CD4-positive, alpha-beta memory T cell (primary cell): Measurements from ENCODE around the gene CATSPERB. TPM values are rescaled to one million over a fixed set of nuclear protein-coding genes. Genes with fewer than 3 reads are reported as not detected.
"Not testable (repeated sequence)": the region's sequence is repeated elsewhere in the genome, so short reads cannot be mapped to it uniquely, and the experiment has no call there.

Experiments
- CTCF ChIA-PET: fragments of 350-600 bp; sonication (Branson Sonifier 250); formaldehyde crosslinking; loops from one replicate; lab custom pipeline; 2021; ENCODE audit warnings: inconsistent platforms; ENCODE audit not compliant: partially characterized antibody; lab: Charles Lee
- POLR2A ChIA-PET: fragments of 350-600 bp; sonication (Branson Sonifier 250); formaldehyde crosslinking; loops from one replicate; lab custom pipeline; 2021; ENCODE audit not compliant: partially characterized antibody; lab: Charles Lee
- DNase-seq, 5 donors: peaks; one replicate each; pipeline versions ENCODE4 v3.0.0 to v3.0.0-alpha.2; 2020 to 2022; ENCODE audit warnings: mixed read lengths in 1 of 5
- H3K27ac ChIP-seq: one replicate; pipeline ENCODE4 v1.7.0; 2013; ENCODE audit warnings: low read depth, low read length
- H3K27me3 ChIP-seq: 2 replicates; pipeline ENCODE4 v1.7.0; 2013; ENCODE audit warnings: mild to moderate bottlenecking, low read length, moderate library complexity; ENCODE audit not compliant: insufficient read depth
- H3K36me3 ChIP-seq: 2 replicates; pipeline ENCODE4 v1.7.0; 2013; ENCODE audit warnings: mild to moderate bottlenecking, low read length, moderate library complexity; ENCODE audit not compliant: insufficient read depth
- H3K4me1 ChIP-seq: 2 replicates; pipeline ENCODE4 v1.7.0; 2013; ENCODE audit warnings: mild to moderate bottlenecking, low read length, moderate library complexity; ENCODE audit not compliant: insufficient read depth
- H3K4me3 ChIP-seq, 2 donors: one replicate each; pipeline ENCODE4 v1.7.0; 2013; ENCODE audit warnings: low read length in 2 of 2, mild to moderate bottlenecking in 1 of 2
- H3K9me3 ChIP-seq, 2 donors: one replicate each; pipeline ENCODE4 v1.7.0; 2013; ENCODE audit warnings: low read length in 2 of 2, control low read depth in 1 of 2; ENCODE audit not compliant: control insufficient read depth in 1 of 2
- H3K27ac Mint-ChIP-seq, 7 donors: one replicate each; pipeline ENCODE4 v1.8.0; 2020 to 2021; ENCODE audit warnings: mixed read lengths in 7 of 7, mild to moderate bottlenecking in 6 of 7, inconsistent platforms in 3 of 7, moderate library complexity in 3 of 7
- H3K27me3 Mint-ChIP-seq, 2 donors: one replicate each; pipeline ENCODE4 v1.8.0; 2020 to 2021; ENCODE audit warnings: mixed read lengths in 2 of 2
- H3K36me3 Mint-ChIP-seq, 2 donors: one replicate each; pipeline ENCODE4 v1.8.0; 2020 to 2021; ENCODE audit warnings: mixed read lengths in 2 of 2, inconsistent platforms in 1 of 2, mild to moderate bottlenecking in 1 of 2
- H3K4me1 Mint-ChIP-seq, 4 donors: one replicate each; pipeline ENCODE4 v1.8.0; 2020 to 2021; ENCODE audit warnings: mixed read lengths in 4 of 4, mild to moderate bottlenecking in 1 of 4
- H3K4me3 Mint-ChIP-seq, 8 donors: one replicate each; pipeline ENCODE4 v1.8.0; 2020 to 2021; ENCODE audit warnings: mixed read lengths in 8 of 8, mild to moderate bottlenecking in 7 of 8, moderate library complexity in 6 of 8, inconsistent platforms in 3 of 8
- H3K9me3 Mint-ChIP-seq, 8 donors: one replicate each; pipeline ENCODE4 v1.8.0; 2020 to 2021; ENCODE audit warnings: mixed read lengths in 8 of 8, mild to moderate bottlenecking in 5 of 8, inconsistent platforms in 3 of 8, moderate library complexity in 1 of 8
- intact Hi-C: fragments of 100-400 bp; cut with micrococcal nuclease; formaldehyde crosslinking; loops from one replicate; pipeline ENCODE4 v1.15.1; 2023
- polyA plus RNA-seq, 2 donors: library from polyadenylated mRNA; unstranded; fragments of 300-500 nt; fragmentation: Illumina TruSeq; gene quantifications; one replicate each; pipeline ENCODE4 v1.2.3, GENCODE V29; 2021
- total RNA-seq, 2 experiments: library from RNA; stranded (reverse); gene quantifications; one replicate each; pipeline ENCODE4 v1.2.3, GENCODE V29; 2021

The CATSPERB gene
- total and polyA plus RNA-seq, 4 experiments from 2014 or later, result 1.2 to 6.7 (median 3.7) TPM

- POLR2A ChIA-PET, result no interaction called here
- no peak overlapping the region for H3K27ac Mint-ChIP-seq
- no peak overlapping the region for H3K4me3 ChIP-seq
- CTCF ChIA-PET, result no interaction called here
- H3K27ac ChIP-seq, result no peak overlapping the region
- H3K4me1 ChIP-seq, result no peaks in the 10 kb centered on the region
- H3K36me3 ChIP-seq, result no peaks in the 10 kb centered on the region
- peaks cover 9 to 34% of the 10 kb centered on the region in 2 donors for H3K36me3 Mint-ChIP-seq
- intact Hi-C loops, result no loop called here
- H3K4me3 Mint-ChIP-seq, result no peak overlapping the region
- DNase-seq, result no peak
- H3K27me3 Mint-ChIP-seq, result no peaks in the 10 kb centered on the region
- peaks cover 7 to 24% (median 13%) of the 10 kb centered on the region in 8 donors for H3K9me3 Mint-ChIP-seq
- H3K4me1 Mint-ChIP-seq, result peaks cover 0 to 2% (median 0%) of the 10 kb centered on the region in 4 donors
- H3K9me3 ChIP-seq, result no peaks in the 10 kb centered on the region
- no peaks in the 10 kb centered on the region for H3K27me3 ChIP-seq
Measured at GRCh38 chr14:91693346-91693745, 38.5 kb downstream of the CATSPERB start.

DNA sequence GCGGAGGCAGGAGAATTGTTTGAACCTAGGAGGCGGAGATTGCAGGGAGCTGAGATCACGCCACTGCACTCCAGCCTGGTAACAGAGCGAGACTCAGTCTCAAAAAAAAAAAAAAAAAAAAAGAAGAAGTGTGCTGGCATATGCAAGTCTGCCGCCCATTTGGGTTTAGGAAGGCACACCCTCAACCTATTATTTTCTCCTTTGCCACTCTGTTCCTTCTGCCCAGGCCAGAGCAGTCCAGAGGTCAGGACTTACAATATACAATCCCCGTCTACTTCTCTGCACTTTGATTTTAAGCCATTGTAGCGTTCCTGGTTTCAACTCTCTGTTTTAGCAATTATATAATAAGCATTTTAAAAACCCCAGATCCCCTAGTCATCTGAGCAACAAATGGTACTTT is 39.8 kb downstream of the CATSPERB start:
- Histone ChIP-seq H3K4me1 (no peaks in the 10 kb centered on the region), H3K36me3 (no peaks in the 10 kb centered on the region), H3K27me3 (no peaks in the 10 kb centered on the region), H3K27ac (no peak overlapping the region), H3K4me3 (no peak overlapping the region), H3K9me3 (no peaks in the 10 kb centered on the region)
- ChIA-PET POLR2A (no interaction called here), CTCF (no interaction called here)
- Mint-ChIP-seq H3K4me1 (peaks cover 0 to 2% (median 0%) of the 10 kb centered on the region in 4 donors), H3K9me3 (peaks cover 3 to 16% (median 8%) of the 10 kb centered on the region in 8 donors), H3K36me3 (peaks cover 4 to 24% of the 10 kb centered on the region in 2 donors), H3K27ac (no peak overlapping the region), H3K4me3 (no peak overlapping the region), H3K27me3 (no peaks in the 10 kb centered on the region)
- DNase-seq, result no peak
- intact Hi-C loops, result no loop called here

- Mint-ChIP-seq H3K36me3 (peaks cover 4 to 22% of the 10 kb centered on the region in 2 donors), H3K27me3 (no peaks in the 10 kb centered on the region), H3K27ac (no peak overlapping the region), H3K9me3 (peaks cover 3 to 14% (median 8%) of the 10 kb centered on the region in 8 donors), H3K4me3 (no peak overlapping the region), H3K4me1 (peaks cover 0 to 1% (median 0%) of the 10 kb centered on the region in 4 donors)
- H3K4me3 ChIP-seq, result no peak overlapping the region
- DNase-seq, result no peak
- no peaks in the 10 kb centered on the region for H3K27me3 ChIP-seq
- CTCF ChIA-PET, result no interaction called here
- H3K36me3 ChIP-seq, result no peaks in the 10 kb centered on the region
- no peaks in the 10 kb centered on the region for H3K9me3 ChIP-seq
- H3K27ac ChIP-seq, result no peak overlapping the region
- intact Hi-C loops, result no loop called here
- POLR2A ChIA-PET, result no interaction called here
- no peaks in the 10 kb centered on the region for H3K4me1 ChIP-seq
Measured at GRCh38 chr14:91689608-91690007, 42.3 kb downstream of the CATSPERB start.

GRCh38 chr14:91687436-91687835 is 44.5 kb downstream of the CATSPERB start:
- H3K4me3 ChIP-seq, H3K4me1 ChIP-seq, DNase-seq, CTCF ChIA-PET, intact Hi-C loops, H3K27ac ChIP-seq, H3K9me3 ChIP-seq, POLR2A ChIA-PET, H3K27ac Mint-ChIP-seq, H3K4me1 Mint-ChIP-seq, H3K36me3 ChIP-seq, H3K4me3 Mint-ChIP-seq, H3K27me3 ChIP-seq, H3K27me3 Mint-ChIP-seq: not testable (repeated sequence)
- Mint-ChIP-seq H3K36me3 (peaks cover 4 to 22% of the 10 kb centered on the region in 2 donors), H3K9me3 (peaks cover 3 to 12% (median 7%) of the 10 kb centered on the region in 8 donors)

GRCh38 chr14:91685600-91685999 is 46.3 kb downstream of the CATSPERB start:
- Mint-ChIP-seq H3K27ac (no peak overlapping the region), H3K4me1 (peaks cover 0 to 1% (median 0%) of the 10 kb centered on the region in 4 donors), H3K9me3 (peaks cover 2 to 5% (median 4%) of the 10 kb centered on the region in 8 donors), H3K27me3 (no peaks in the 10 kb centered on the region), H3K4me3 (no peak overlapping the region), H3K36me3 (peaks cover 1 to 13% of the 10 kb centered on the region in 2 donors)
- Histone ChIP-seq H3K27ac (no peak overlapping the region), H3K27me3 (no peaks in the 10 kb centered on the region), H3K4me3 (no peak overlapping the region), H3K9me3 (no peaks in the 10 kb centered on the region), H3K36me3 (no peaks in the 10 kb centered on the region), H3K4me1 (no peaks in the 10 kb centered on the region)
- intact Hi-C loops, result no loop called here
- ChIA-PET CTCF (no interaction called here), POLR2A (no interaction called here)
- DNase-seq, result no peak

GRCh38 chr14:91681893-91682563 is 49.9 kb downstream of the CATSPERB start:
- Histone ChIP-seq H3K27ac (no peak overlapping the region), H3K27me3 (no peaks in the 10 kb centered on the region), H3K9me3 (no peaks in the 10 kb centered on the region), H3K4me3 (no peak overlapping the region), H3K36me3 (no peaks in the 10 kb centered on the region), H3K4me1 (no peaks in the 10 kb centered on the region)
- Mint-ChIP-seq H3K27ac (no peak overlapping the region), H3K36me3 (peaks cover 5 to 12% of the 10 kb centered on the region in 2 donors), H3K27me3 (no peaks in the 10 kb centered on the region), H3K9me3 (peaks cover 0 to 7% (median 4%) of the 10 kb centered on the region in 8 donors), H3K4me3 (no peak overlapping the region), H3K4me1 (no peaks in the 10 kb centered on the region)
- intact Hi-C loops, result no loop called here
- no peak for DNase-seq
- ChIA-PET POLR2A (no interaction called here), CTCF (no interaction called here)

- intact Hi-C loops, result no loop called here
- no peaks in the 10 kb centered on the region for H3K27me3 Mint-ChIP-seq
Measured at GRCh38 chr14:91681118-91681517, 50.8 kb downstream of the CATSPERB start.

More at GRCh38 chr14:91681118-91681517, 50.8 kb downstream of the CATSPERB start:
- H3K9me3 Mint-ChIP-seq, result peaks cover 0 to 10% (median 6%) of the 10 kb centered on the region in 8 donors
- Histone ChIP-seq H3K4me1 (no peaks in the 10 kb centered on the region), H3K36me3 (no peaks in the 10 kb centered on the region), H3K27ac (no peak overlapping the region), H3K4me3 (no peak overlapping the region), H3K9me3 (no peaks in the 10 kb centered on the region), H3K27me3 (no peaks in the 10 kb centered on the region)
- H3K4me1 Mint-ChIP-seq, result no peaks in the 10 kb centered on the region
- H3K27ac Mint-ChIP-seq, result no peak overlapping the region
- ChIA-PET CTCF (no interaction called here), POLR2A (no interaction called here)
- DNase-seq, result no peak
- no peak overlapping the region for H3K4me3 Mint-ChIP-seq
- H3K36me3 Mint-ChIP-seq, result peaks cover 8 to 15% of the 10 kb centered on the region in 2 donors
